Fibroblast of lung (primary cell): ENCODE measurements around the gene LRRK1.

ENCODE experiments used
- EZH2 ChIP-seq: IDR thresholded peaks from 2 replicates; pipeline ENCODE4 v1.5.1; 2012; ENCODE audit warnings: low read length, control low read depth, mild to moderate bottlenecking; ENCODE audit errors: missing control alignments
- TF ChIP-seq, protein P1 (sequence below), 2 donors: IDR thresholded peaks in 1 of 2; conservative IDR thresholded peaks in 1 of 2; 1 replicate in 1 of 2; 2 replicates in 1 of 2; pipeline ENCODE4 v1.5.1; 2011 to 2012; ENCODE audit warnings: low read length in 2 of 2, control low read depth in 1 of 2, inconsistent platforms in 1 of 2, low read depth in 1 of 2, mild to moderate bottlenecking in 1 of 2

DNA sequence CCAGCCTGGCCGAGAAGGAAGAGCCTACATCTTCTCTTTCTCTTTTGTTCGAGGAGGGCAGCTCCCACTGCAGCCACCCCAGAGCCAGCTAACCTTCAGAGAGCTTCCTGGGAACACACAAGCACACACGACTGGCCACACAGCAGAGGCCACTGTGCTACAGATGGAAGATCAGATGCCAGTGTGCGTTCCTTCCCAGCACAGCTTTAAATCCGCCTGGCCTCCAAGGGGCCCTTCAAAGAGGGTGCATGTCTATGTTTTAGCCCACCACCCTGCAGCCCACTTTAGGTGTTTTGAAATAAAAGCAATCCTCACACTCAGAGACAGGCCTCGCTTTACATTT lies 27.2 kb upstream of the LRRK1 start:
- TF ChIP-seq, protein P1, sequence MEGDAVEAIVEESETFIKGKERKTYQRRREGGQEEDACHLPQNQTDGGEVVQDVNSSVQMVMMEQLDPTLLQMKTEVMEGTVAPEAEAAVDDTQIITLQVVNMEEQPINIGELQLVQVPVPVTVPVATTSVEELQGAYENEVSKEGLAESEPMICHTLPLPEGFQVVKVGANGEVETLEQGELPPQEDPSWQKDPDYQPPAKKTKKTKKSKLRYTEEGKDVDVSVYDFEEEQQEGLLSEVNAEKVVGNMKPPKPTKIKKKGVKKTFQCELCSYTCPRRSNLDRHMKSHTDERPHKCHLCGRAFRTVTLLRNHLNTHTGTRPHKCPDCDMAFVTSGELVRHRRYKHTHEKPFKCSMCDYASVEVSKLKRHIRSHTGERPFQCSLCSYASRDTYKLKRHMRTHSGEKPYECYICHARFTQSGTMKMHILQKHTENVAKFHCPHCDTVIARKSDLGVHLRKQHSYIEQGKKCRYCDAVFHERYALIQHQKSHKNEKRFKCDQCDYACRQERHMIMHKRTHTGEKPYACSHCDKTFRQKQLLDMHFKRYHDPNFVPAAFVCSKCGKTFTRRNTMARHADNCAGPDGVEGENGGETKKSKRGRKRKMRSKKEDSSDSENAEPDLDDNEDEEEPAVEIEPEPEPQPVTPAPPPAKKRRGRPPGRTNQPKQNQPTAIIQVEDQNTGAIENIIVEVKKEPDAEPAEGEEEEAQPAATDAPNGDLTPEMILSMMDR (conservative IDR thresholded peaks at IDR 0.05 in 1 of 2, IDR thresholded peaks at IDR 0.05 in 1 of 2; ENCODE audit: low read depth in 1 of 2, low read length in 2 of 2), result no peak
- TF ChIP-seq EZH2, result no peak
